Kidney (tissue), 14 donors: ENCODE data around the gene ACSF3. TPM values are rescaled to one million over a fixed set of nuclear protein-coding genes. Genes with fewer than 3 reads are reported as not detected.
A peak's percentile ranks its signal among the peaks of the same experiment; 100 is the strongest.

ENCODE experiments used
- DNase-seq, 5 donors: peaks; one replicate each; pipeline ENCODE4 v3.0.0-alpha.2; 2013 to 2020
- FAIRE-seq: peaks from 2 replicates; lab custom pipeline; 2012; peaks lifted over from hg19 to GRCh38; lab: Jason Lieb, UNC
- H3K27ac ChIP-seq, 2 donors: one replicate each; pipeline ENCODE4 v1.7.0; 2013; ENCODE audit warnings: low read depth in 2 of 2, low read length in 2 of 2, inconsistent platforms in 1 of 2
- H3K27me3 ChIP-seq: one replicate; pipeline ENCODE4 v1.7.1; 2013; ENCODE audit warnings: low read length, inconsistent platforms; ENCODE audit not compliant: control insufficient read depth, insufficient read depth
- H3K36me3 ChIP-seq, 3 donors: one replicate each; pipeline versions ENCODE4 v1.7.0 to v1.7.1; 2013; ENCODE audit warnings: low read length in 3 of 3, control low read depth in 1 of 3, inconsistent platforms in 1 of 3; ENCODE audit not compliant: insufficient read depth in 3 of 3, control insufficient read depth in 2 of 3
- H3K4me1 ChIP-seq, 3 donors: one replicate each; pipeline versions ENCODE4 v1.7.0 to v1.7.1; 2013; ENCODE audit warnings: low read length in 3 of 3, inconsistent platforms in 1 of 3, low read depth in 1 of 3; ENCODE audit not compliant: control insufficient read depth in 2 of 3, insufficient read depth in 2 of 3
- H3K4me3 ChIP-seq, 3 donors: one replicate each; pipeline versions ENCODE4 v1.7.0 to v1.8.1; 2013; ENCODE audit warnings: low read length in 3 of 3, control low read depth in 1 of 3, inconsistent platforms in 1 of 3
- H3K9ac ChIP-seq, 3 donors: one replicate each; pipeline versions ENCODE4 v1.7.0 to v1.7.1; 2013; ENCODE audit warnings: low read length in 3 of 3, control low read depth in 1 of 3, inconsistent platforms in 1 of 3
- H3K9me3 ChIP-seq, 3 donors: one replicate each; pipeline versions ENCODE4 v1.7.0 to v1.7.1; 2013; ENCODE audit warnings: low read length in 3 of 3, control low read depth in 1 of 3, inconsistent platforms in 1 of 3; ENCODE audit not compliant: control insufficient read depth in 2 of 3, insufficient read depth in 1 of 3
- CTCF ChIP-seq: IDR thresholded peaks from 3 replicates; pipeline ENCODE4 v1.5.1; 2012; ENCODE audit warnings: mild to moderate bottlenecking, moderate library complexity, borderline replicate concordance; ENCODE audit not compliant: insufficient read depth; ENCODE audit errors: extremely low read depth
- intact Hi-C: fragments of 100-400 bp; cut with DNase I; formaldehyde crosslinking; loops from one replicate; pipeline ENCODE4 v1.11.1; 2022
- polyA plus RNA-seq: library from polyadenylated mRNA; stranded (reverse); fragments of 350-450 nt; fragmentation: Illumina TruSeq; extraction: RNeasy Lipid Tissue Mini Kit (QIAGEN cat#74804); gene quantifications from one replicate; pipeline ENCODE4 v1.2.3, GENCODE V29; 2014; ENCODE audit warnings: low read depth, low replicate concordance; ENCODE audit not compliant: insufficient read depth
- total RNA-seq: library from RNA; stranded (reverse); fragmentation: NEBNext Ultra II Directional; extraction: Animal tissue kit (Norgen Biotek cat#: 25700); gene quantifications from one replicate; pipeline ENCODE4 v1.2.1, GENCODE V29; 2021
- donor health status: control.
- donor health status: control.
- donor health status: control.
- donor health status: control.
- donor health status: control.
- donor health status: DM: yes; HTN: yes; CAD: no.
- donor health status: Normal renal cell carcinoma (clear cell type).

ACSF3 gene
- total and polyA plus RNA-seq, 2 donors from 2014 or later = 33.2 to 39.0 TPM

- H3K36me3 ChIP-seq = no peaks in the 10 kb centered on the region
- peaks cover 0 to 7% (median 0%) of the 10 kb centered on the region in 3 donors for H3K4me1 ChIP-seq
- TF ChIP-seq CTCF = no peak
- FAIRE-seq (no peak), DNase-seq (peak in 4 of 5 donors; percentile 68 to 85 (median 77))
- no peak overlapping the region for H3K4me3 ChIP-seq
- intact Hi-C loops = no loop called here
- no peak overlapping the region for H3K27ac ChIP-seq
- H3K9ac ChIP-seq = no peak overlapping the region
- H3K27me3 ChIP-seq = no peaks in the 10 kb centered on the region
- no peaks in the 10 kb centered on the region for H3K9me3 ChIP-seq
Observed at GRCh38 chr16:89172528-89173173, 79.0 kb downstream of the ACSF3 start.

- FAIRE-seq (no peak), DNase-seq (peak; percentile 72 to 85 (median 81))
- Histone ChIP-seq H3K9me3 (no peaks in the 10 kb centered on the region), H3K27me3 (no peaks in the 10 kb centered on the region), H3K4me3 (no peak overlapping the region), H3K4me1 (peaks cover 0 to 7% (median 0%) of the 10 kb centered on the region in 3 donors), H3K9ac (no peak overlapping the region), H3K36me3 (no peaks in the 10 kb centered on the region), H3K27ac (no peak overlapping the region)
- intact Hi-C loops = no loop called here
- no peak for TF ChIP-seq CTCF
Observed at GRCh38 chr16:89173174-89173921, 79.7 kb downstream of the ACSF3 start.

- Histone ChIP-seq H3K9ac (no peak overlapping the region), H3K4me3 (no peak overlapping the region), H3K36me3 (no peaks in the 10 kb centered on the region), H3K4me1 (peaks cover 0 to 7% (median 0%) of the 10 kb centered on the region in 3 donors), H3K27ac (no peak overlapping the region), H3K9me3 (no peaks in the 10 kb centered on the region), H3K27me3 (no peaks in the 10 kb centered on the region)
- DNase-seq (peak in 1 of 5 donors; percentile 53), FAIRE-seq (no peak)
- TF ChIP-seq CTCF = no peak
- intact Hi-C loops = no loop called here
Observed at GRCh38 chr16:89174055-89174827, 80.6 kb downstream of the ACSF3 start.
